Upper lobe of left lung (tissue), 4 donors: ENCODE data around the gene DHX40.

Experiments used
- POLR2A ChIP-seq, 4 donors: fragments of 450-650 bp; IDR thresholded peaks; one replicate each; pipeline ENCODE4 v1.5.1; 2016 to 2017; ENCODE audit warnings: antibody characterized with exemption in 4 of 4, mild to moderate bottlenecking in 2 of 4
- TF ChIP-seq, protein P1 (sequence below), 6 experiments: fragments of 450-650 bp in 4 of 6; fragments of 200-600 bp in 2 of 6; sonication (generic) in 2 of 6; IDR thresholded peaks; one replicate each; pipeline ENCODE4 v1.5.1; 2016 to 2019; ENCODE audit warnings: antibody characterized with exemption in 6 of 6

GRCh38 chr17:59638553-59638952 lies 73.1 kb downstream of the DHX40 start:
- TF ChIP-seq, protein P1, sequence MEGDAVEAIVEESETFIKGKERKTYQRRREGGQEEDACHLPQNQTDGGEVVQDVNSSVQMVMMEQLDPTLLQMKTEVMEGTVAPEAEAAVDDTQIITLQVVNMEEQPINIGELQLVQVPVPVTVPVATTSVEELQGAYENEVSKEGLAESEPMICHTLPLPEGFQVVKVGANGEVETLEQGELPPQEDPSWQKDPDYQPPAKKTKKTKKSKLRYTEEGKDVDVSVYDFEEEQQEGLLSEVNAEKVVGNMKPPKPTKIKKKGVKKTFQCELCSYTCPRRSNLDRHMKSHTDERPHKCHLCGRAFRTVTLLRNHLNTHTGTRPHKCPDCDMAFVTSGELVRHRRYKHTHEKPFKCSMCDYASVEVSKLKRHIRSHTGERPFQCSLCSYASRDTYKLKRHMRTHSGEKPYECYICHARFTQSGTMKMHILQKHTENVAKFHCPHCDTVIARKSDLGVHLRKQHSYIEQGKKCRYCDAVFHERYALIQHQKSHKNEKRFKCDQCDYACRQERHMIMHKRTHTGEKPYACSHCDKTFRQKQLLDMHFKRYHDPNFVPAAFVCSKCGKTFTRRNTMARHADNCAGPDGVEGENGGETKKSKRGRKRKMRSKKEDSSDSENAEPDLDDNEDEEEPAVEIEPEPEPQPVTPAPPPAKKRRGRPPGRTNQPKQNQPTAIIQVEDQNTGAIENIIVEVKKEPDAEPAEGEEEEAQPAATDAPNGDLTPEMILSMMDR (IDR thresholded peaks at IDR 0.05), result no peak
- TF ChIP-seq POLR2A (IDR thresholded peaks at IDR 0.05), result no peak
